Stimulated activated CD4-positive, alpha-beta T cell treated with anti-CD3 and anti-CD28 coated beads, Interleukin-12 subunit alpha, Interleukin-12 subunit beta, amount 100 ng/mL, for 24 hours (primary cell): ENCODE measurements around the gene VSNL1.

Experiments used
- DNase-seq, 2 experiments: peaks; one replicate each; pipeline ENCODE4 v3.0.0-alpha.2; 2020; ENCODE audit warnings: low read depth in 2 of 2

The VSNL1 gene

GRCh38 chr2:17644997-17645720, 104.7 kb downstream of the VSNL1 start:
- no peak for DNase-seq

GRCh38 chr2:17646081-17646554, 105.6 kb downstream of the VSNL1 start:
- DNase-seq: peak in 1 of 2 experiments; percentile 11

- DNase-seq: no peak
Observed at GRCh38 chr2:17646838-17647701, 106.6 kb downstream of the VSNL1 start.

GRCh38 chr2:17648581-17648980, 108.1 kb downstream of the VSNL1 start:
- DNase-seq: no peak

GRCh38 chr2:17649026-17649425, 108.5 kb downstream of the VSNL1 start:
- no peak for DNase-seq

- DNase-seq: no peak
Observed at GRCh38 chr2:17652681-17653394, 112.3 kb downstream of the VSNL1 start.

GRCh38 chr2:17657759-17658158, 117.3 kb downstream of the VSNL1 start:
- no peak for DNase-seq

GRCh38 chr2:17658251-17658843, 117.9 kb downstream of the VSNL1 start:
- no peak for DNase-seq

- DNase-seq: no peak
Observed at GRCh38 chr2:17660219-17660618, 119.7 kb downstream of the VSNL1 start.

- DNase-seq: no peak
Observed at GRCh38 chr2:17661460-17661859, 121.0 kb downstream of the VSNL1 start.

GRCh38 chr2:17662723-17663122, 122.2 kb downstream of the VSNL1 start:
- DNase-seq: no peak

GRCh38 chr2:17664534-17664933, 124.0 kb downstream of the VSNL1 start:
- DNase-seq: no peak

- no peak for DNase-seq
Observed at GRCh38 chr2:17667898-17668297, 127.4 kb downstream of the VSNL1 start.

- no peak for DNase-seq
Observed at GRCh38 chr2:17672583-17673317, 132.3 kb downstream of the VSNL1 start.

GRCh38 chr2:17674817-17675216, 134.3 kb downstream of the VSNL1 start:
- no peak for DNase-seq

- no peak for DNase-seq
Observed at GRCh38 chr2:17680119-17680518, 139.6 kb downstream of the VSNL1 start.

- DNase-seq: no peak
Observed at GRCh38 chr2:17682098-17682857, 141.8 kb downstream of the VSNL1 start.

GRCh38 chr2:17683981-17684380, 143.5 kb downstream of the VSNL1 start:
- no peak for DNase-seq

GRCh38 chr2:17688600-17688999, 148.1 kb downstream of the VSNL1 start:
- no peak for DNase-seq

- no peak for DNase-seq
Observed at GRCh38 chr2:17689010-17689409, 148.5 kb downstream of the VSNL1 start.
